ENCODE results near the gene TMEM100.

The TMEM100 gene

GRCh38 chr17:55722742-55723487, at the start of gene TMEM100:
TMEM100 (minus strand) TSS chr17:55722864; CDS start chr17:55721070, 1,794 bp downstream.
- DNase-seq (ENCODE audit: low read depth) = no peak

GRCh38 chr17:55772086-55772485, 49.4 kb upstream of the TMEM100 start:
- no peak for DNase-seq (ENCODE audit: low read depth)

- DNase-seq (ENCODE audit: low read depth) = no peak
These were observed 47.7 kb upstream of the TMEM100 start for GRCh38 chr17:55770196-55770870.

- DNase-seq (ENCODE audit: low read depth) = no peak
These were observed 46.9 kb upstream of the TMEM100 start for GRCh38 chr17:55769625-55770000.

- no peak for DNase-seq (ENCODE audit: low read depth)
These were observed 46.4 kb upstream of the TMEM100 start for GRCh38 chr17:55768936-55769624.

GRCh38 chr17:55765472-55765871, 42.8 kb upstream of the TMEM100 start:
- no peak for DNase-seq (ENCODE audit: low read depth)

- no peak for DNase-seq (ENCODE audit: low read depth)
These were observed 41.9 kb upstream of the TMEM100 start for GRCh38 chr17:55764610-55765009.

- no peak for DNase-seq (ENCODE audit: low read depth)
These were observed 41.2 kb upstream of the TMEM100 start for GRCh38 chr17:55763856-55764255.

GRCh38 chr17:55762086-55762858, 39.6 kb upstream of the TMEM100 start:
- DNase-seq (ENCODE audit: low read depth) = no peak

GRCh38 chr17:55760643-55761355, 38.1 kb upstream of the TMEM100 start:
- no peak for DNase-seq (ENCODE audit: low read depth)

- DNase-seq (ENCODE audit: low read depth) = no peak
These were observed 35.5 kb upstream of the TMEM100 start for GRCh38 chr17:55758171-55758570.

GRCh38 chr17:55757659-55758058, 35.0 kb upstream of the TMEM100 start:
- no peak for DNase-seq (ENCODE audit: low read depth)

GRCh38 chr17:55756689-55757088, 34.0 kb upstream of the TMEM100 start:
- no peak for DNase-seq (ENCODE audit: low read depth)

GRCh38 chr17:55751720-55752250, 29.1 kb upstream of the TMEM100 start:
- no peak for DNase-seq (ENCODE audit: low read depth)

GRCh38 chr17:55750750-55751657, 28.3 kb upstream of the TMEM100 start, which contains the start of gene PCTP:
PCTP (plus strand) TSS chr17:55751051; CDS start chr17:55751104, 53 bp downstream.
- DNase-seq (ENCODE audit: low read depth) = peak; percentile 73

- no peak for DNase-seq (ENCODE audit: low read depth)
These were observed 27.3 kb upstream of the TMEM100 start for GRCh38 chr17:55749985-55750384.

GRCh38 chr17:55748841-55749240, 26.2 kb upstream of the TMEM100 start:
- no peak for DNase-seq (ENCODE audit: low read depth)

- no peak for DNase-seq (ENCODE audit: low read depth)
These were observed 24.5 kb upstream of the TMEM100 start for GRCh38 chr17:55747209-55747608.

GRCh38 chr17:55746466-55746865, 23.8 kb upstream of the TMEM100 start:
- DNase-seq (ENCODE audit: low read depth) = no peak

GRCh38 chr17:55745258-55745657, 22.6 kb upstream of the TMEM100 start:
- DNase-seq (ENCODE audit: low read depth) = no peak
